Measurements from ENCODE around the gene AOC1. TPM values are rescaled to one million over a fixed set of nuclear protein-coding genes. Genes with fewer than 3 reads are reported as not detected.

AOC1 gene
- total RNA-seq, 6 experiments from 2014 or later, result not detected

DNA sequence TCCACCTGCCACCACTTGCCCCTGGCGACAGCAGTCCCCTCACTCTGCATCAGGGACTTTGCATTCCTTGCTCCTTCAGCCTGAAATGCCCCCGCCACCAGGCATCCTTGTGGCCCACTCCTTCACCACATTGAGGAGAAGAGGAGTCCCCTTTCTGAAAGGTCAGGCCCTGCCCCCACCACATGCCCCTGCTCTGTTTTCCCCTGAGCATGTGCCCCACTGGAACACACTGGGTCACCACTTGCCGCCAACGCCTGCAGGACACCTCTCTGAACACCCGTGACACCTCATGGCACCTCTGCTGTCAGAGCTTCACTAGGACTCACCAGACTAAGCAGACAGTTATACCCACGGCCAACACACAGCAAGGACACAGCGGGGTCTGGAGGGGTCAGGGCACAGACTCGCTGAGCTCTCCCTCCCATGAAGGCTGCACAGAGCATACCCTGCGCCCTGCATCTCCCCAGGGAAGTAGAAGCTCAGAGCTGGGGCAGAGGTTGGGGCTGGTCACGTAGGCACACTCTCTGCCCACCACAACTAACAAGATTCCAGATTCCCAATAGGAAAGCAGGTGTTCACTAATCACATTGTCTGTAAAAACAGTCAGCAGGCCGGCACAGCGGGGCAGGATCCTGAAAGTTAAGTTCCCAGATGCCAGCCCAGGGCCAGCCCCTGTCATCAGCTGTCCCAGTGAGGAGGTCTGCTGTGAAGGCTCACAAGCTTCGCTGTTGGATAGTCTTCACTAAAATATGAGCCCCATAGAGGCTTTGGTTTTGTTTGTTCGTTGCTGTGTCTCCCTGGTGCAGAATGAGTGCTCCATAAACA, 5.8 kb upstream of the AOC1 start:
- Mint-ChIP-seq H3K27ac (no peak overlapping the region), H3K27me3 (ENCODE audit: insufficient read depth) (peaks cover 9% of the 10 kb centered on the region), H3K36me3 (ENCODE audit: low read depth) (no peaks in the 10 kb centered on the region), H3K4me1 (ENCODE audit: low read depth) (no peaks in the 10 kb centered on the region), H3K9me3 (no peaks in the 10 kb centered on the region), H3K4me3 (no peak overlapping the region)
- DNase-seq, result no peak
- TF ChIP-seq, protein P1, sequence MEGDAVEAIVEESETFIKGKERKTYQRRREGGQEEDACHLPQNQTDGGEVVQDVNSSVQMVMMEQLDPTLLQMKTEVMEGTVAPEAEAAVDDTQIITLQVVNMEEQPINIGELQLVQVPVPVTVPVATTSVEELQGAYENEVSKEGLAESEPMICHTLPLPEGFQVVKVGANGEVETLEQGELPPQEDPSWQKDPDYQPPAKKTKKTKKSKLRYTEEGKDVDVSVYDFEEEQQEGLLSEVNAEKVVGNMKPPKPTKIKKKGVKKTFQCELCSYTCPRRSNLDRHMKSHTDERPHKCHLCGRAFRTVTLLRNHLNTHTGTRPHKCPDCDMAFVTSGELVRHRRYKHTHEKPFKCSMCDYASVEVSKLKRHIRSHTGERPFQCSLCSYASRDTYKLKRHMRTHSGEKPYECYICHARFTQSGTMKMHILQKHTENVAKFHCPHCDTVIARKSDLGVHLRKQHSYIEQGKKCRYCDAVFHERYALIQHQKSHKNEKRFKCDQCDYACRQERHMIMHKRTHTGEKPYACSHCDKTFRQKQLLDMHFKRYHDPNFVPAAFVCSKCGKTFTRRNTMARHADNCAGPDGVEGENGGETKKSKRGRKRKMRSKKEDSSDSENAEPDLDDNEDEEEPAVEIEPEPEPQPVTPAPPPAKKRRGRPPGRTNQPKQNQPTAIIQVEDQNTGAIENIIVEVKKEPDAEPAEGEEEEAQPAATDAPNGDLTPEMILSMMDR (IDR thresholded peaks at IDR 0.05), result no peak

- H3K4me3 Mint-ChIP-seq, result no peak overlapping the region
- TF ChIP-seq, protein P1 (IDR thresholded peaks at IDR 0.05), result no peak
- H3K27me3 Mint-ChIP-seq (ENCODE audit: insufficient read depth), result peaks cover 12% of the 10 kb centered on the region
- no peaks in the 10 kb centered on the region for H3K9me3 Mint-ChIP-seq
- no peak for DNase-seq
- H3K4me1 Mint-ChIP-seq (ENCODE audit: low read depth), result no peaks in the 10 kb centered on the region
- no peak overlapping the region for H3K27ac Mint-ChIP-seq
- no peaks in the 10 kb centered on the region for H3K36me3 Mint-ChIP-seq (ENCODE audit: low read depth)
These were observed 4.8 kb upstream of the AOC1 start for GRCh38 chr7:150847536-150847935.

- Mint-ChIP-seq H3K36me3 (ENCODE audit: low read depth) (no peaks in the 10 kb centered on the region), H3K27ac (no peak overlapping the region), H3K9me3 (no peaks in the 10 kb centered on the region), H3K27me3 (ENCODE audit: insufficient read depth) (peaks cover 13% of the 10 kb centered on the region), H3K4me3 (no peak overlapping the region), H3K4me1 (ENCODE audit: low read depth) (no peaks in the 10 kb centered on the region)
- TF ChIP-seq, protein P1 (IDR thresholded peaks at IDR 0.05), result no peak
- DNase-seq, result no peak
These were observed 4.2 kb upstream of the AOC1 start for GRCh38 chr7:150848111-150848510.

DNA sequence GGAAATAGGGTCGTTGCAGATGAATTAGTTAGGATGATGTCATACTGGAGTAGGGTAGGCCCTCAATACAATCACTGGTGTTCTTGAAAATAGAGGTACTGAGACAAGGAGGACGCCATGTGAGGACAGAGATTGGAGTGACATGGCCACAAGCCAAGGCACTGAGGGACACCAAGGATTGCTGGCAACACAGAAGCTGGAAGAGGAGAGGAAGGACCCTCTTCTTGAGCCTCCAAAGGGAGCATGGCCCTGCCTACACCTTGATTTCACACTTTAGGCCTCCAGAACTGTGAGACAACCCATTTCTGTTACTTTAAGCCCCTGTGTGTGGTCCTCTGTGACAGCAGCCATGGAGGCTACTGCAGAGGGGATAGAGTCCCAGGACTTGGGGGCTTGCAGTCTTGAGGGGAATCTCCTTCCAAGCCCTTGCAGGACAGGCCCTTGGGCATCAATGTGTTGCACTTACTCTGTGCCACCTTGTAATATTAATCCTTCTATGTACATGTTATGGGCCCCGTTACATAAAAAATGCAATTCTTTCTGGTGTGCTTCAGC, 3.7 kb upstream of the AOC1 start:
- Mint-ChIP-seq H3K27ac (no peak overlapping the region), H3K4me3 (no peak overlapping the region), H3K4me1 (ENCODE audit: low read depth) (no peaks in the 10 kb centered on the region), H3K27me3 (ENCODE audit: insufficient read depth) (peaks cover 13% of the 10 kb centered on the region), H3K36me3 (ENCODE audit: low read depth) (no peaks in the 10 kb centered on the region), H3K9me3 (no peaks in the 10 kb centered on the region)
- TF ChIP-seq, protein P1 (IDR thresholded peaks at IDR 0.05), result no peak
- DNase-seq, result no peak

DNA sequence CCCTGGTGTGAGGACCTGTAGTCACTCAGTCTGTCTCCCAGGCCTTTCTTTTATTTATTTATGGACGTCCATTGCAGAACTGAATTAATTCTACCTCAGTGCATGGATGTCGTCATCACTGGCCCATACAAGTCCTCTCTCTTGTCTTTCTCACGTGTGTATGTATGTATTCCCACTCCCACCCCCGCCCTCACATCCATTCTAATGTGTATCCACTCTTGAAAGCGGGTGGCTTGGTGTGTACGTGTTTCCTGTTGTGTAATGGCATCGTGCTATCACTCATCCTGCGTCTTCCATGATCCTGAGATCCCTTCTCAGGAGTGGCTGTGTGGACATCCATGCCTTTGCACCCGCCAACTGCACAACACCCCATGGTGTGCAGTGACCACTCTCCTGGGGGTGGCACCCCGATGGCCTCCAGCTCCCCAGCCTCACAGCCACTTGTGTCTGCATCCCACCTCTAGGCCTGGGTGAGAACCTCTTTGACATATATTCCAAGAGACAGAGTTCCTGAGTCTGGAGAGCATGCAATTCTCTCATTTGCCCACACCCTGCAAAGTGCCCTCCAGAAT, 3.0 kb upstream of the AOC1 start:
- DNase-seq, result no peak
- Mint-ChIP-seq H3K4me1 (ENCODE audit: low read depth) (no peaks in the 10 kb centered on the region), H3K36me3 (ENCODE audit: low read depth) (no peaks in the 10 kb centered on the region), H3K4me3 (no peak overlapping the region), H3K9me3 (no peaks in the 10 kb centered on the region), H3K27ac (no peak overlapping the region), H3K27me3 (ENCODE audit: insufficient read depth) (peaks cover 13% of the 10 kb centered on the region)
- TF ChIP-seq, protein P1 (IDR thresholded peaks at IDR 0.05), result no peak
